Uterus (tissue), 2 donors: ENCODE data around the gene MFSD11.
"Not testable (repeated sequence)": the region's sequence is repeated elsewhere in the genome, so short reads cannot be mapped to it uniquely, and the experiment has no call there.

Experiments used
- POLR2A ChIP-seq, 2 donors: fragments of 450-650 bp; IDR thresholded peaks; one replicate each; pipeline ENCODE4 v1.6.1; 2016; ENCODE audit warnings: antibody characterized with exemption in 2 of 2, mild to moderate bottlenecking in 1 of 2, moderate library complexity in 1 of 2
- TF ChIP-seq, protein P1 (sequence below), 4 experiments: fragments of 200-600 bp in 2 of 4; fragments of 450-650 bp in 2 of 4; sonication (generic) in 2 of 4; IDR thresholded peaks; one replicate each; pipeline ENCODE4 v1.5.1; 2016 to 2019; ENCODE audit warnings: antibody characterized with exemption in 4 of 4, mild to moderate bottlenecking in 2 of 4, moderate library complexity in 1 of 4

DNA sequence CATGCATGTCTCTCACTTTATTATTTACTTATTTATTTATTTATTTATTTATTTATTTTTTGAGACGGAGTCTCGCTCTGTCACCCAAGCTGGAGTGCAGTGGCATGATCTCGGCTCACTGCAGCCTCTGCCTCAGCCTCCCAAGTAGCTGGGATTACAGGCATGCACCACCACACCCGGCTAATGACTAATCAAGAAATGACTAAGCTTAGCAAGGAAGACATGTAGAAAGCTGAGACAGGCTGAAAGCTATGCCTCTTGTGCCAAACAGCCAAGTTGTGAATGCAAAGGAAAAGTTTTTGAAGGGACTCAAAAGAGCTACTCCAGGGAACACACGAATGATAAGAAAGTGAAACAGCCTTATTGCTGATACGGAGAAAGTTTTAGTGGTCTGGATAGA lies 7.9 kb downstream of the MFSD11 start:
- TF ChIP-seq, protein P1, sequence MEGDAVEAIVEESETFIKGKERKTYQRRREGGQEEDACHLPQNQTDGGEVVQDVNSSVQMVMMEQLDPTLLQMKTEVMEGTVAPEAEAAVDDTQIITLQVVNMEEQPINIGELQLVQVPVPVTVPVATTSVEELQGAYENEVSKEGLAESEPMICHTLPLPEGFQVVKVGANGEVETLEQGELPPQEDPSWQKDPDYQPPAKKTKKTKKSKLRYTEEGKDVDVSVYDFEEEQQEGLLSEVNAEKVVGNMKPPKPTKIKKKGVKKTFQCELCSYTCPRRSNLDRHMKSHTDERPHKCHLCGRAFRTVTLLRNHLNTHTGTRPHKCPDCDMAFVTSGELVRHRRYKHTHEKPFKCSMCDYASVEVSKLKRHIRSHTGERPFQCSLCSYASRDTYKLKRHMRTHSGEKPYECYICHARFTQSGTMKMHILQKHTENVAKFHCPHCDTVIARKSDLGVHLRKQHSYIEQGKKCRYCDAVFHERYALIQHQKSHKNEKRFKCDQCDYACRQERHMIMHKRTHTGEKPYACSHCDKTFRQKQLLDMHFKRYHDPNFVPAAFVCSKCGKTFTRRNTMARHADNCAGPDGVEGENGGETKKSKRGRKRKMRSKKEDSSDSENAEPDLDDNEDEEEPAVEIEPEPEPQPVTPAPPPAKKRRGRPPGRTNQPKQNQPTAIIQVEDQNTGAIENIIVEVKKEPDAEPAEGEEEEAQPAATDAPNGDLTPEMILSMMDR (IDR thresholded peaks at IDR 0.05), result not testable (repeated sequence)
- TF ChIP-seq POLR2A (IDR thresholded peaks at IDR 0.05), result not testable (repeated sequence)
